ENCODE data around the gene TP53I3. TPM values are rescaled to one million over a fixed set of nuclear protein-coding genes. Genes with fewer than 3 reads are reported as not detected.
A peak's percentile ranks its signal among the peaks of the same experiment; 100 is the strongest.

The TP53I3 gene
- total and polyA plus RNA-seq, 3 donors from 2014 or later = 31.3 to 70.4 (median 36.5) TPM

- H3K9me3 ChIP-seq = no peaks in the 10 kb centered on the region
- H3K27ac ChIP-seq = no peak overlapping the region
- no peak overlapping the region for H3K4me3 ChIP-seq
- TF ChIP-seq CTCF (IDR thresholded peaks at IDR 0.05) (no peak), POLR2A (IDR thresholded peaks at IDR 0.05) (no peak)
- WGBS, 2 donors = 68 to 77% methylated on average over 1 of the region's 1 CpG
- no peak for DNase-seq
- H3K27me3 ChIP-seq = no peaks in the 10 kb centered on the region
- no peaks in the 10 kb centered on the region for H3K36me3 ChIP-seq (ENCODE audit: low read depth, missing control alignments)
- intact Hi-C loops (cut with DNase I; ENCODE audit: low total_unique reads) = no loop called here
- H3K4me1 ChIP-seq = peaks cover 10% of the 10 kb centered on the region
Observed at GRCh38 chr2:24086241-24086640, 1.6 kb upstream of the TP53I3 start.

- Histone ChIP-seq H3K36me3 (ENCODE audit: low read depth, missing control alignments) (no peaks in the 10 kb centered on the region), H3K27ac (peak overlapping the region; percentile 81 to 87), H3K4me1 (peaks cover 10% of the 10 kb centered on the region), H3K4me3 (peak overlapping the region; percentile 62 to 63), H3K27me3 (no peaks in the 10 kb centered on the region), H3K9me3 (no peaks in the 10 kb centered on the region)
- peak; percentile 48 for DNase-seq
- 5 to 13% methylated on average over 11 of the region's 11 CpGs for WGBS, 2 donors
- TF ChIP-seq POLR2A (IDR thresholded peaks at IDR 0.05) = no peak
- TF ChIP-seq CTCF (IDR thresholded peaks at IDR 0.05) = no peak
- intact Hi-C loops (cut with DNase I; ENCODE audit: low total_unique reads) = no loop called here
Observed at GRCh38 chr2:24085200-24085489, 511 bp upstream of the TP53I3 start.

- peak overlapping the region; percentile 81 to 87 for H3K27ac ChIP-seq
- no peaks in the 10 kb centered on the region for H3K27me3 ChIP-seq
- intact Hi-C loops (cut with DNase I; ENCODE audit: low total_unique reads) = no loop called here
- peak overlapping the region; percentile 62 to 63 for H3K4me3 ChIP-seq
- 4 to 8% methylated on average over 18 to 26 of the region's 30 CpGs for WGBS, 2 donors
- TF ChIP-seq CTCF (IDR thresholded peaks at IDR 0.05) (no peak), POLR2A (IDR thresholded peaks at IDR 0.05) (no peak)
- DNase-seq = peak; percentile 66
- no peaks in the 10 kb centered on the region for H3K36me3 ChIP-seq (ENCODE audit: low read depth, missing control alignments)
- no peaks in the 10 kb centered on the region for H3K9me3 ChIP-seq
- peaks cover 10% of the 10 kb centered on the region for H3K4me1 ChIP-seq
Observed at GRCh38 chr2:24083567-24084385, 858 bp downstream of the TP53I3 start.

- intact Hi-C loops (cut with DNase I; ENCODE audit: low total_unique reads) = no loop called here
- WGBS, 2 donors = 85 to 89% methylated on average over 8 of the region's 8 CpGs
- H3K9me3 ChIP-seq = no peaks in the 10 kb centered on the region
- peak overlapping the region in 1 of 2 donors; percentile 87 for H3K27ac ChIP-seq
- H3K4me3 ChIP-seq = no peak overlapping the region
- peaks cover 10% of the 10 kb centered on the region for H3K4me1 ChIP-seq
- H3K27me3 ChIP-seq = no peaks in the 10 kb centered on the region
- TF ChIP-seq POLR2A (IDR thresholded peaks at IDR 0.05) (no peak), CTCF (IDR thresholded peaks at IDR 0.05) (no peak)
- no peak for DNase-seq
- no peaks in the 10 kb centered on the region for H3K36me3 ChIP-seq (ENCODE audit: low read depth, missing control alignments)
Observed at GRCh38 chr2:24082787-24083566, 1.7 kb downstream of the TP53I3 start.

All from testis (tissue), 3 donors.